Lower lobe of right lung (tissue), 2 donors: ENCODE data around the gene SLC8A3. TPM values are rescaled to one million over a fixed set of nuclear protein-coding genes. Genes with fewer than 3 reads are reported as not detected.

Experiments
- ATAC-seq, 2 donors: fragments of 200-7000 bp; cut with Tn5 transposase; one replicate each; pipeline ENCODE4 v1.9.1; 2020 to 2022; ENCODE audit warnings: mild to moderate bottlenecking in 2 of 2, moderate library complexity in 2 of 2
- DNase-seq: peaks from one replicate; pipeline ENCODE4 v3.0.0-alpha.2; 2020
- H3K27ac ChIP-seq: fragments of 200-600 bp; one replicate; pipeline ENCODE4 v1.8.0; 2022
- H3K27me3 ChIP-seq: fragments of 200-600 bp; one replicate; pipeline ENCODE4 v1.8.0; 2022; ENCODE audit warnings: low read depth
- H3K36me3 ChIP-seq: fragments of 200-600 bp; one replicate; pipeline ENCODE4 v1.8.0; 2022; ENCODE audit warnings: mild to moderate bottlenecking
- H3K4me1 ChIP-seq: fragments of 200-600 bp; one replicate; pipeline ENCODE4 v1.8.0; 2022
- H3K4me3 ChIP-seq: fragments of 200-600 bp; one replicate; pipeline ENCODE4 v1.8.0; 2022; ENCODE audit warnings: mild to moderate bottlenecking
- H3K9me3 ChIP-seq: fragments of 200-600 bp; one replicate; pipeline ENCODE4 v1.8.0; 2022
- CTCF ChIP-seq: fragments of 200-600 bp; IDR thresholded peaks from one replicate; pipeline ENCODE4 v1.8.0; 2022; ENCODE audit warnings: antibody characterized with exemption, mild to moderate bottlenecking
- intact Hi-C: fragments of 100-400 bp; cut with DNase I; formaldehyde crosslinking; loops from one replicate; pipeline ENCODE4 v1.11.0; 2022
- total RNA-seq: library from RNA; stranded (reverse); fragmentation: NEBNext Ultra II Directional; extraction: Animal tissue kit (Norgen Biotek cat#: 25700); gene quantifications from one replicate; pipeline ENCODE4 v1.2.1, GENCODE V29; 2021
- donor health status: DM: no; HTN: yes; CAD: no; lungs with severe emphysema.

Gene SLC8A3
- total RNA-seq, 1 donor from 2014 or later = 1.9 TPM

GRCh38 chr14:70013271-70013873 lies 175.4 kb downstream of the SLC8A3 start:
- Histone ChIP-seq H3K4me3 (no peak overlapping the region), H3K9me3 (no peaks in the 10 kb centered on the region), H3K36me3 (no peaks in the 10 kb centered on the region), H3K4me1 (peaks cover 2% of the 10 kb centered on the region), H3K27me3 (no peaks in the 10 kb centered on the region), H3K27ac (no peak overlapping the region)
- TF ChIP-seq CTCF = peak; percentile 57
- ATAC-seq = peak in 1 of 2 donors; percentile 33
- intact Hi-C loops = no loop called here
- DNase-seq = no peak

GRCh38 chr14:70011708-70012107 lies 177.0 kb downstream of the SLC8A3 start:
- DNase-seq (no peak), ATAC-seq (no peak)
- intact Hi-C loops = no loop called here
- H3K27me3 ChIP-seq = no peaks in the 10 kb centered on the region
- no peaks in the 10 kb centered on the region for H3K36me3 ChIP-seq
- no peaks in the 10 kb centered on the region for H3K9me3 ChIP-seq
- H3K4me1 ChIP-seq = no peaks in the 10 kb centered on the region
- no peak for TF ChIP-seq CTCF
- H3K27ac ChIP-seq = no peak overlapping the region
- H3K4me3 ChIP-seq = no peak overlapping the region

- no peak overlapping the region for H3K27ac ChIP-seq
- no peaks in the 10 kb centered on the region for H3K9me3 ChIP-seq
- ATAC-seq = no peak
- no peak for DNase-seq
- intact Hi-C loops = no loop called here
- H3K36me3 ChIP-seq = no peaks in the 10 kb centered on the region
- H3K4me1 ChIP-seq = no peaks in the 10 kb centered on the region
- no peaks in the 10 kb centered on the region for H3K27me3 ChIP-seq
- no peak for TF ChIP-seq CTCF
- H3K4me3 ChIP-seq = no peak overlapping the region
These were observed 177.7 kb downstream of the SLC8A3 start for GRCh38 chr14:70011098-70011497.

- DNase-seq (no peak), ATAC-seq (peak in 1 of 2 donors; percentile 24)
- no peaks in the 10 kb centered on the region for H3K27me3 ChIP-seq
- no peak for TF ChIP-seq CTCF
- H3K4me1 ChIP-seq = no peaks in the 10 kb centered on the region
- H3K9me3 ChIP-seq = no peaks in the 10 kb centered on the region
- no peak overlapping the region for H3K27ac ChIP-seq
- no peak overlapping the region for H3K4me3 ChIP-seq
- no peaks in the 10 kb centered on the region for H3K36me3 ChIP-seq
- intact Hi-C loops = no loop called here
These were observed 178.8 kb downstream of the SLC8A3 start for GRCh38 chr14:70009961-70010360.

- no peak for DNase-seq
- Histone ChIP-seq H3K4me3 (no peak overlapping the region), H3K36me3 (no peaks in the 10 kb centered on the region), H3K27ac (no peak overlapping the region), H3K27me3 (peaks cover 6% of the 10 kb centered on the region), H3K9me3 (no peaks in the 10 kb centered on the region), H3K4me1 (no peaks in the 10 kb centered on the region)
- no peak for TF ChIP-seq CTCF
- intact Hi-C loops = no loop called here
- no peak for ATAC-seq
These were observed 180.2 kb downstream of the SLC8A3 start for GRCh38 chr14:70008284-70009262.
